ENCODE results near the gene SVEP1. TPM values are rescaled to one million over a fixed set of nuclear protein-coding genes. Genes with fewer than 3 reads are reported as not detected.

Gene SVEP1
- total and polyA plus RNA-seq, 2 experiments from 2014 or later = 0.18 to 0.63 TPM

DNA sequence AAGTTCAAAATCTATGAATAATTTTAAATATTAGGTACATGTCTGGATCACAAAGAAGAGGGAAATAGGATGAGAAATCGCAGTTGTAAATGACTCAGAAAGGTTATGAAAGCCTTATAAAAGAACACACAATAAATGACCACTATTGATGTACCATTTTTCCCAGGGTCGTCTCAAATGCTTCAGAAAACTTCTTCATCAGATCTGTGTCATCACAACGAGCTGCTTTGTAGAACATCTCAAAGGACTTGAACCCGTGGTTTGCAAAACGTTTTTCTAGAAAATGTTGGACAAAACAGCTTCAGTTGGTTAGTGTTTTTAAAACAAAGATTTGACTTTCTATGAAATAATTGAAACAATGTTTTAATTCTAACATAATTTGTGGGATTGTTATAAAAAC is 100.1 kb downstream of the SVEP1 start:
- no peak overlapping the region for H3K4me3 Mint-ChIP-seq
- ATAC-seq = no peak
- H3K9me3 Mint-ChIP-seq = no peaks in the 10 kb centered on the region
- TF ChIP-seq CREB1 (CRISPR knock-in tag; IDR thresholded peaks at IDR 0.05; ENCODE audit: low read depth) = no peak
- TF ChIP-seq REST (IDR thresholded peaks at IDR 0.05; ENCODE audit: unreplicated experiment) = no peak
- Histone ChIP-seq H3K36me3 (ENCODE audit: insufficient read depth) (no peaks in the 10 kb centered on the region), H3K9me2 (ENCODE audit: insufficient read depth) (no peaks in the 10 kb centered on the region), H4K20me1 (replicated peaks; ENCODE audit: insufficient read depth) (no peaks in the 10 kb centered on the region; the same call in 1 of the 2 replicates), H3F3A (replicated peaks; ENCODE audit: low read depth) (no peaks in the 10 kb centered on the region), H2AFZ (no peak overlapping the region), H3K4me3 (no peak overlapping the region), H3K27me3 (ENCODE audit: insufficient read depth) (no peaks in the 10 kb centered on the region), H3K4me1 (ENCODE audit: insufficient read depth) (no peaks in the 10 kb centered on the region), H3K27ac (ENCODE audit: low read depth) (no peak overlapping the region), H3K79me2 (replicated peaks; ENCODE audit: insufficient read depth) (no peaks in the 10 kb centered on the region), H3K4me2 (no peak overlapping the region)
- H3K36me3 Mint-ChIP-seq (ENCODE audit: low read depth) = no peaks in the 10 kb centered on the region
- H3K4me1 Mint-ChIP-seq = no peaks in the 10 kb centered on the region
- H3K27me3 Mint-ChIP-seq (ENCODE audit: insufficient read depth, low read depth, poor library complexity) = no peaks in the 10 kb centered on the region
- no peak overlapping the region for H3K27ac Mint-ChIP-seq
- DNase-seq (ENCODE audit: low spot score) = no peak

- no peak overlapping the region for H3K4me3 ChIP-seq
- H3F3A ChIP-seq (replicated peaks; ENCODE audit: low read depth) = no peaks in the 10 kb centered on the region
- no peaks in the 10 kb centered on the region for H3K27me3 ChIP-seq (ENCODE audit: insufficient read depth)
- Mint-ChIP-seq H3K36me3 (ENCODE audit: low read depth) (no peaks in the 10 kb centered on the region), H3K27me3 (ENCODE audit: insufficient read depth, low read depth, poor library complexity) (no peaks in the 10 kb centered on the region), H3K4me3 (no peak overlapping the region), H3K9me3 (no peaks in the 10 kb centered on the region), H3K27ac (no peak overlapping the region), H3K4me1 (peaks cover 2% of the 10 kb centered on the region; the same call in 2 of the 3 replicates)
- H4K20me1 ChIP-seq (replicated peaks; ENCODE audit: insufficient read depth) = no peaks in the 10 kb centered on the region
- peaks cover 5% of the 10 kb centered on the region; the same call in 1 of the 2 replicates for H3K4me1 ChIP-seq (ENCODE audit: insufficient read depth)
- peak; percentile 55 for ATAC-seq
- H3K27ac ChIP-seq (ENCODE audit: low read depth) = no peak overlapping the region
- DNase-seq (ENCODE audit: low spot score) = peak; percentile 21
- H3K4me2 ChIP-seq = no peak overlapping the region
- H3K79me2 ChIP-seq (replicated peaks; ENCODE audit: insufficient read depth) = no peaks in the 10 kb centered on the region
- no peaks in the 10 kb centered on the region for H3K9me2 ChIP-seq (ENCODE audit: insufficient read depth)
- H2AFZ ChIP-seq = no peak overlapping the region
- no peaks in the 10 kb centered on the region for H3K36me3 ChIP-seq (ENCODE audit: insufficient read depth)
- no peak for TF ChIP-seq ZNF331 (CRISPR knock-in tag; IDR thresholded peaks at IDR 0.05; ENCODE audit: low read depth)
- TF ChIP-seq REST (IDR thresholded peaks at IDR 0.05; ENCODE audit: unreplicated experiment) = no peak
- TF ChIP-seq CTCF (conservative IDR thresholded peaks at IDR 0.05; ENCODE audit: low read depth in 2 of 2) = no peak
- TF ChIP-seq STAT1 (IDR thresholded peaks at IDR 0.05; ENCODE audit: unreplicated experiment) = no peak
- TF ChIP-seq, protein P1, sequence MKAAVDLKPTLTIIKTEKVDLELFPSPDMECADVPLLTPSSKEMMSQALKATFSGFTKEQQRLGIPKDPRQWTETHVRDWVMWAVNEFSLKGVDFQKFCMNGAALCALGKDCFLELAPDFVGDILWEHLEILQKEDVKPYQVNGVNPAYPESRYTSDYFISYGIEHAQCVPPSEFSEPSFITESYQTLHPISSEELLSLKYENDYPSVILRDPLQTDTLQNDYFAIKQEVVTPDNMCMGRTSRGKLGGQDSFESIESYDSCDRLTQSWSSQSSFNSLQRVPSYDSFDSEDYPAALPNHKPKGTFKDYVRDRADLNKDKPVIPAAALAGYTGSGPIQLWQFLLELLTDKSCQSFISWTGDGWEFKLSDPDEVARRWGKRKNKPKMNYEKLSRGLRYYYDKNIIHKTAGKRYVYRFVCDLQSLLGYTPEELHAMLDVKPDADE (IDR thresholded peaks at IDR 0.05) = no peak
Measured at GRCh38 chr9:110476251-110476650, 103.3 kb downstream of the SVEP1 start.
